ENCODE measurements around the gene RTL10. TPM values are rescaled to one million over a fixed set of nuclear protein-coding genes. Genes with fewer than 3 reads are reported as not detected.
A peak's percentile ranks its signal among the peaks of the same experiment; 100 is the strongest.

RTL10 gene, protein sequence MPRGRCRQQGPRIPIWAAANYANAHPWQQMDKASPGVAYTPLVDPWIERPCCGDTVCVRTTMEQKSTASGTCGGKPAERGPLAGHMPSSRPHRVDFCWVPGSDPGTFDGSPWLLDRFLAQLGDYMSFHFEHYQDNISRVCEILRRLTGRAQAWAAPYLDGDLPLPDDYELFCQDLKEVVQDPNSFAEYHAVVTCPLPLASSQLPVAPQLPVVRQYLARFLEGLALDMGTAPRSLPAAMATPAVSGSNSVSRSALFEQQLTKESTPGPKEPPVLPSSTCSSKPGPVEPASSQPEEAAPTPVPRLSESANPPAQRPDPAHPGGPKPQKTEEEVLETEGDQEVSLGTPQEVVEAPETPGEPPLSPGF
- total RNA-seq (10 to 100 TPM in 1 of 6 donors, 1 to 10 TPM in 5; 3.7 to 12.4 (median 7.8) TPM), polyA plus RNA-seq (10 to 100 TPM in 1 of 2 donors, 1 to 10 TPM in 1; 9.2 to 11.5 TPM)

DNA sequence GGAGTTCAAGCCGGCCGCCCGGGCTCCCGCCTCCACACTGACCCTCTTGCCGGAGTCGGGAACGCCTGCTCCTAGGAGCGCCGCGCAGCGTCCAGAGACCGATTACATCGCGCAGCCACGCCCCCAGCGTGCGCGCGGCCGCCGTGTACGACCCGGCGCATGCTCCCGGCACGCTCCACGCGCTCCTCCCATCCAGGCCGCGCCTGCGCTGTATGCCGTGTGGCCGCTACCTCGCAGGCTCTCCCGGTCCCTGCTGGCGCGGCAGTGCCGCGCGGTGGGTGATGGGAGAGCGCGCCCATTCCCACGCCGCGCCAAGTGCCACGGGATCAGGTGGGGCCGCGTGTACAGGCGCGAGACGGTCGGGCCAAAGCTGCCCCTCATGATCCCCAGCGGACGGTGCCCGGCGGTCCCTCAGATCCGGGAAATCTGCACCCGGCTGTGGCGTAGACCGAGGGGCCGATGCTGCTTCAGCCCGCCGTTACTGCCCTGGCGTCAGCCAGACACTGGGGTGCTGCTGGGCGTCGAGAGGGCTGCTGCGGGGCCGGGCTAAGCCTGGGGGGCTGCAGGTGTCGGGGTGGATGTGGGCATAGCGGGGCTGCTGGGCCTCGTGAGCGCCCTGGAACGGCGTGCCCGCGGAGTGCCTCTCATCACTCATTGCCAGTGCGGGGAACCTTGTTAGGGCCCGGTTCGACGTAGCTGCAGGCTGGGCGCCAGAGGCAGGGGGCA, at the start of gene RTL10, which contains the start of gene GNB1L:
TSS of gene RTL10 (minus strand) at position 97 of the 726 bp plus-strand sequence. CDS start 2,613 bp downstream, outside the sequence.
TSS of gene GNB1L (minus strand) at position 97 of the 726 bp plus-strand sequence. CDS start 33,519 bp downstream, outside the sequence.
- ATAC-seq, result peak; percentile 91 to 97 (median 95)
- Histone ChIP-seq H3K36me3 (peaks cover 0 to 8% (median 8%) of the 10 kb centered on the region in 3 donors), H3K27ac (peak within 1 kb of the TSS; percentile 81 to 95 (median 90)), H3K9me3 (no peaks in the 10 kb centered on the region), H3K4me3 (peak within 1 kb of the TSS; percentile 60 to 99 (median 86)), H3K27me3 (no peaks in the 10 kb centered on the region), H3K4me1 (peaks cover 0 to 13% (median 11%) of the 10 kb centered on the region in 3 donors)
- WGBS, 2 donors, result 0% methylated on average over 72 to 81 of the region's 81 CpGs
- TF ChIP-seq, protein P1, sequence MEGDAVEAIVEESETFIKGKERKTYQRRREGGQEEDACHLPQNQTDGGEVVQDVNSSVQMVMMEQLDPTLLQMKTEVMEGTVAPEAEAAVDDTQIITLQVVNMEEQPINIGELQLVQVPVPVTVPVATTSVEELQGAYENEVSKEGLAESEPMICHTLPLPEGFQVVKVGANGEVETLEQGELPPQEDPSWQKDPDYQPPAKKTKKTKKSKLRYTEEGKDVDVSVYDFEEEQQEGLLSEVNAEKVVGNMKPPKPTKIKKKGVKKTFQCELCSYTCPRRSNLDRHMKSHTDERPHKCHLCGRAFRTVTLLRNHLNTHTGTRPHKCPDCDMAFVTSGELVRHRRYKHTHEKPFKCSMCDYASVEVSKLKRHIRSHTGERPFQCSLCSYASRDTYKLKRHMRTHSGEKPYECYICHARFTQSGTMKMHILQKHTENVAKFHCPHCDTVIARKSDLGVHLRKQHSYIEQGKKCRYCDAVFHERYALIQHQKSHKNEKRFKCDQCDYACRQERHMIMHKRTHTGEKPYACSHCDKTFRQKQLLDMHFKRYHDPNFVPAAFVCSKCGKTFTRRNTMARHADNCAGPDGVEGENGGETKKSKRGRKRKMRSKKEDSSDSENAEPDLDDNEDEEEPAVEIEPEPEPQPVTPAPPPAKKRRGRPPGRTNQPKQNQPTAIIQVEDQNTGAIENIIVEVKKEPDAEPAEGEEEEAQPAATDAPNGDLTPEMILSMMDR (IDR thresholded peaks at IDR 0.05), result no peak
- peak; percentile 96 to 99 (median 98) for DNase-seq
- FAIRE-seq, result no peak
- intact Hi-C loops (cut with DNase I), result no loop called here

DNA sequence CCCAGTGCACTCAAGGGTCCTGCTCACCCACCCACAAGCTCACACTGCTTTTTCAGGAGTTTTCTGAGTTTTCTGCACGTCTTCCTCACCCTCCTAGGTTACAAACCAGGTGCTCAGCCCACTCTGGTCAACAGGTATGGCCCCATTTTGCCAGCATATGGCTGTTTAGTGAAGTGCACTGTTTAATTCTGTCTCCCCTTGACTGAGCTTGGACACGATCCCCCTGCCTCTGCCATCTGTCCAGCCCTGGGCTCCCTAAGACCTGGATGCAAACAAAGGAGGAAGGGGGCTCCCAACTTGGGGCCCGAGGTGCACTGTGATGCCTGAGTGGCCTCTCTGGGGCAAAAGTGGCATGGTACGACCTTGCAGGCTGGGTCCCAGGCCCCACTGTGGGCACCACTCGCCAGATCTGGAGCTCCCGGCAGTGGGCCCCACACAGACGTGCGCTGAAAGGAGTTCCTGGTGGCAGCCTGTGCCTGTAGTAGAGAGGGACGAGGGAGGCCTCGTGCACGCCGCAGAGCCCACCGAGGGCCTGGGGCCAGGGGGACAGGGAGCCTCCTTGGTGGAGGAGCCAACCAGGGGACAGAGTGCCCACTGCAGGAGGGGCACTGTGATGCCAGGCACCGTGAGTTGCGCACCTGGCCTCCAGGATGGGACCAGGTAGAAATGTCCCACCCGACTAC, 49.6 kb upstream of the RTL10 start:
- TF ChIP-seq, protein P1 (IDR thresholded peaks at IDR 0.05), result no peak
- no peak for DNase-seq

DNA sequence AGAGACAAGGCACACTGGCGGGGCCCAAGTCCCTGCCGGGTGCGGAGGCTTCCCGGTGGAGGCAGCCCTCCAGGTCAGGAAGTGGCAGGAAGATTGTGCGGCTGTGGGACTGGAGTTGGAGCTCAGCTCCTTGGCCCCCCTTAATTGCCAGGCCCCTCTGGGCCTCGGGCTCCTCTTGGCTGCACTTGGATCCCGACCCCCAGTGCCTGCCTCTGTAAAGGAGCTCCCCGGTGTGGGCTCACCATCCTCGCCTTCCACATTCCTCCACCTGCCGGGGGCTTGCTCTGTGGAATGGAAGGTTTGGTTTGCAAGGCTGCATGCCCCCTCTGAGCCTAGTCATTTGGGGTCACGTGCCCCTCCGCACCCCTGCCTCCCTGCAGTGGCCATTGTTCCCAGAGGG, 48.8 kb upstream of the RTL10 start:
- intact Hi-C loops (cut with DNase I), result loop anchor here in 1 of 3 donors (5.0 kb wide), 1 partner anchor 161 kb away; no protein-coding TSS in a partner anchor
- TF ChIP-seq, protein P1 (IDR thresholded peaks at IDR 0.05), result no peak
- Histone ChIP-seq H3K27me3 (no peaks in the 10 kb centered on the region), H3K36me3 (no peaks in the 10 kb centered on the region), H3K4me1 (no peaks in the 10 kb centered on the region), H3K4me3 (no peak overlapping the region), H3K9me3 (no peaks in the 10 kb centered on the region), H3K27ac (no peak overlapping the region)
- no peak for FAIRE-seq
- DNase-seq, result no peak
- 88 to 92% methylated on average over 12 of the region's 12 CpGs for WGBS, 2 donors
- ATAC-seq, result no peak

More for the DNA sequence above, 49.6 kb upstream of the RTL10 start:
- no peaks in the 10 kb centered on the region for H3K27me3 ChIP-seq
- H3K4me1 ChIP-seq, result no peaks in the 10 kb centered on the region
- H3K9me3 ChIP-seq, result no peaks in the 10 kb centered on the region
- ATAC-seq, result no peak
- WGBS, 2 donors, result 88 to 90% methylated on average over 16 of the region's 16 CpGs
- H3K4me3 ChIP-seq, result no peak overlapping the region
- H3K36me3 ChIP-seq, result no peaks in the 10 kb centered on the region
- intact Hi-C loops (cut with DNase I), result loop anchor here in 1 of 3 donors (5.0 kb wide), 1 partner anchor 162 kb away; no protein-coding TSS in a partner anchor
- H3K27ac ChIP-seq, result no peak overlapping the region
- FAIRE-seq, result no peak

DNA sequence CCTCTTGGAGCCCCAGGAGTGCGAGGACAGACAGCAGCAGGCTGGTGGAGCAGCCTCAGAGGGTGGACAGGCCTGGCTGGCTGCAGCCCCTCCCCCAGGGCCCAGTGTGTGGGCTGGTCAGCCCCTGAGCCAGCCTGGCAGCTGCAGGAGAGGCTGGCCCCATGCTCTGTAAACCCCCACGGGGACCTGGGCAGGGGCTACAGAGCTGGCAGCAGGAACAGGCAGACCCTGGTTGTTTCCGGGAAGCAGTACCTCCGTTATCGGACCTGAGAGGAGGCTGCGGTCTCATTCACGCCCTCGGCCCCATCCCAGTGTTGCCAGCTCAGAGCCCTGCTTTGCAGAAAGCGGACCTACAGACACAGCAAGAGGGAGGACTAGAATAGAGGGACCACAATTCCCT, 48.4 kb upstream of the RTL10 start:
- no peaks in the 10 kb centered on the region for H3K4me1 ChIP-seq
- H3K27me3 ChIP-seq, result no peaks in the 10 kb centered on the region
- intact Hi-C loops (cut with DNase I), result loop anchor here in 1 of 3 donors (5.0 kb wide), 1 partner anchor 161 kb away; no protein-coding TSS in a partner anchor
- no peak for DNase-seq
- H3K36me3 ChIP-seq, result no peaks in the 10 kb centered on the region
- no peak for ATAC-seq
- no peak overlapping the region for H3K27ac ChIP-seq
- no peak for FAIRE-seq
- 90 to 93% methylated on average over 9 of the region's 9 CpGs for WGBS, 2 donors
- TF ChIP-seq, protein P1 (IDR thresholded peaks at IDR 0.05), result no peak
- no peaks in the 10 kb centered on the region for H3K9me3 ChIP-seq
- H3K4me3 ChIP-seq, result no peak overlapping the region
